ES-I3 (cell line): ENCODE data around the gene PHF3.
"Not testable (repeated sequence)": the region's sequence is repeated elsewhere in the genome, so short reads cannot be mapped to it uniquely, and the experiment has no call there.

ENCODE experiments used
- H3K36me3 ChIP-seq: 2 replicates; pipeline ENCODE4 v1.6.1; 2013; ENCODE audit warnings: mild to moderate bottlenecking, low read length, control low read depth, moderate library complexity; ENCODE audit not compliant: insufficient read depth
- H3K4me1 ChIP-seq: 2 replicates; pipeline ENCODE4 v1.6.1; 2013; ENCODE audit warnings: mild to moderate bottlenecking, control low read depth, low read length; ENCODE audit not compliant: insufficient read depth
- H3K9ac ChIP-seq: 2 replicates; pipeline ENCODE4 v1.6.1; 2013; ENCODE audit warnings: low read depth, mild to moderate bottlenecking, low read length, moderate library complexity
- H3K9me3 ChIP-seq: 2 replicates; pipeline ENCODE4 v1.6.1; 2013; ENCODE audit warnings: mild to moderate bottlenecking, low read length, moderate library complexity; ENCODE audit not compliant: control insufficient read depth, insufficient read depth

The PHF3 gene

DNA sequence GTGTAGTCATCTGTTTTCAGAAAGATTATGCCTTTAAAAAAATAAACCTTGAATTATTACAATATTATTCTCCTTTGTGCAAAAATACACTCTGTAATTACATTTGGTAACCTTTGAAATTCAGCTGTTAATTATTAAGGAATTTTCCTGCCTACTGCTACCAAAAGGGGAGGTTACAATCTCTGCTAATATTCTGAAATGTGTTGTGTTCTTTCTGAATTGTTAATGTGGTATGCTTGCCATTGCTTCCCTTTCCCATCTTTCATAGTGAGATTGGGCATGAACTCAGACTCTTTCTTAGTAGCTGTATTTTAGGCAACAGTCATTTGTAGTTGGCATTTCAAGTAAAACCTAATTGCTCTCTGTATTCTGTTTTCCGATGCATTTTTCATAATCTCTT, 73.0 kb downstream of the PHF3 start:
- Histone ChIP-seq H3K9ac (no peak overlapping the region), H3K36me3 (peaks cover 30% of the 10 kb centered on the region), H3K9me3 (no peaks in the 10 kb centered on the region), H3K4me1 (no peaks in the 10 kb centered on the region)

DNA sequence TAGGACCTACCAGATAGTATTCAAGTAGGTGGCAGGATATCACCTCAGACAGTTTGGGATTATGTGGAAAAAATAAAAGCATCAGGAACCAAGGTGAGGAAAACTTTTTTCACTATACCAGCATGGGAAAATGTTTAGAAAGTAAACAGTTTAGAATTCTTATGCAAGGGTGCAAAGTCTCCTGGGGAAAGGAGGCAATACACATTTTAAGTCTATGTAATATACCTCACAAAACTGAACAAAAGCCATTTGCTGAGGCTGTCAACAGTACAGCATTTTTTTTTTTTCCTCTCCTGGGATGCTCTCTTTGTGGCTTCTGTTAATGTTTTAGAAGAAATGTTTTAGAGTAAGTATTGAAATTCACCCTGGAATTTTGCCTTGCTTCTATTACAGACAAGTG, 73.5 kb downstream of the PHF3 start:
- Histone ChIP-seq H3K9me3 (no peaks in the 10 kb centered on the region), H3K4me1 (no peaks in the 10 kb centered on the region), H3K36me3 (peaks cover 30% of the 10 kb centered on the region), H3K9ac (no peak overlapping the region)

DNA sequence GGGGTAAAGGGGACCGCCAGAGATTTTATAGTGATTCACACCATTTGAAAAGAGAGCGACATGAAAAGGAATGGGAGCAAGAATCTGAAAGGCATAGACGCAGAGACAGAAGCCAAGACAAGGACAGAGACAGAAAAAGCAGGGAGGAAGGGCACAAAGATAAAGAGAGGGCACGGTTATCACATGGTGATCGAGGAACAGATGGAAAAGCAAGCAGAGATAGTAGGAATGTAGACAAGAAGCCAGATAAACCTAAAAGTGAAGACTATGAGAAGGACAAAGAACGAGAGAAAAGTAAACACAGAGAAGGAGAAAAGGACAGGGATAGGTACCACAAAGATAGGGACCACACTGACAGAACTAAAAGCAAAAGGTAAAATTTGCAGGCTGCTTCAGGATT, 77.7 kb downstream of the PHF3 start:
- H3K9ac ChIP-seq, result no peak overlapping the region
- H3K9me3 ChIP-seq, result no peaks in the 10 kb centered on the region
- H3K4me1 ChIP-seq, result no peaks in the 10 kb centered on the region
- H3K36me3 ChIP-seq, result peaks cover 27% of the 10 kb centered on the region

DNA sequence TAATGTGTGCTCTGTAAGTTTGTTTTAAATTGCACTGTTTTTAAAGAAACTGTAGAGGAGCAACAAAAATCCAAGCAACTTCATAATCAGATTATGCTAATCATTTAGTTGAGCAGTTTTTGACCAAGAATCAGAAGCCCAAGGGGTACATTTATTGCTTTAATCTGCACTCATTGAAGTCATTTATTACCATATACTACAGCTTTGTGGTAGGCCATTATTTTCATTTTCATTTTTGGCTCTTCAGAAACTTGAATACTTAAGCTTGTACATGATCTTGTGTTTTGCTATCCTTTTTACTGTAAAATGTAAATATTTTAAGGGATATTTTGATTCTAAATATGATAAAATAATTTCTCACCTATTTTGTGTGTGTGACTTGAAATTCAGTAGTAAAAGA, 78.5 kb downstream of the PHF3 start:
- H3K36me3 ChIP-seq, result peaks cover 27% of the 10 kb centered on the region
- H3K9me3 ChIP-seq, result no peaks in the 10 kb centered on the region
- no peaks in the 10 kb centered on the region for H3K4me1 ChIP-seq
- H3K9ac ChIP-seq, result no peak overlapping the region

DNA sequence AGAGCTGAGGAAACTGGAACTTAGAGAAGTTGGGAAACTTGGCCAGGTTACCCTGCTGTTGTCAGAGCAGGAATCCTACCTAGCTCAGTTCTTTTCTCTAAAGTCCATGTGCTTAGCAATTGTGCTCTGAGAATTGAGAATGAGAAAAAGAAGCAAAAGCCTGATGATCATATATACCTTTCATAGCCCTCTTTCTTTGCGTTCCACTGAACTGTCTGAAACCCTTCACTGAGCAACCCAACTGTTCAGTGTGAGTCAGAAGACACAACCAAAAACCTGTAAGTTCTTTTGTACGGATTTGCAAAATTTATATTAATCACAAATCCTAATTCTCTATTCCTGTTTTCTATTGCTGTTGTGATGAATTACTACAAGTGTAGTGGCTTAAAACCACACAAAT, 80.6 kb downstream of the PHF3 start:
- Histone ChIP-seq H3K9ac (no peak overlapping the region), H3K9me3 (no peaks in the 10 kb centered on the region), H3K4me1 (no peaks in the 10 kb centered on the region), H3K36me3 (peaks cover 12% of the 10 kb centered on the region)

DNA sequence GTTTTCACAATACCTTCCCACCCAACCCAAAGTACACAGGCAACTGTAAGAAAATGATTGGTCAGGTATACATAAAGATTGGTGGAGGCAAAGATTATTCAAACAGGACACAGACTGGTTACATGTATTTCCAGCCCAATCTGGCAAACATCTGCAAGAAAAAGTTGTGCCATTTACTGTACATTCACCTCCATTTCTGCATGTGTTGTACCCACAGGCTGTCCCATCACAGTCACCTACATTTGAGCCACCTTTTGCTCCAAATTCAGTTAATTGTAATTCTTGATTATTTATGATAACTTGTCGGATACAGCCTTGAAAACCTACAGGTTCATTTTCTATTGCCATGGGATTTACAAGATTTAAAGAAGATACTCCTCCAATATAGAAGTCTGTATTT, 85.6 kb downstream of the PHF3 start:
- Histone ChIP-seq H3K9me3 (no peaks in the 10 kb centered on the region), H3K4me1 (no peaks in the 10 kb centered on the region), H3K9ac (no peak overlapping the region), H3K36me3 (no peaks in the 10 kb centered on the region)

DNA sequence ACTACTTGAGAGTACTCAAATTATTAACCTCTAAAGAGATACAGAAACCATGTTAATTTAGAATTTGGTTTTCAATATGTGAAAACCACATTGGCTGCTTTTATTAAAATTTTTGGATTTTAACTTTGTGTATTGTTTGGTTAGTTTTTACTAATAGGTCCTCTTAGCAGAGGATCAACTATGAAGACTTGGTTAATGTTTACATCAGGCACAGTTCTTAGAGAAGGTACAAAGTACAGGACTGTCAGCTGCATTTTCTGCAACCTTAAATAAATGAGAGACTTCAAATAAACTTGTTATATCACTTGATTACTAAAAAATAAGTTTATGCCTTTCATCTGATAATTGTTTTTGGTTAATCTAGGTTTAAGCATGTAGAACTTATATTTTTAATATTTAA, 89.1 kb downstream of the PHF3 start:
- Histone ChIP-seq H3K9ac (no peak overlapping the region), H3K36me3 (no peaks in the 10 kb centered on the region), H3K4me1 (no peaks in the 10 kb centered on the region), H3K9me3 (no peaks in the 10 kb centered on the region)

DNA sequence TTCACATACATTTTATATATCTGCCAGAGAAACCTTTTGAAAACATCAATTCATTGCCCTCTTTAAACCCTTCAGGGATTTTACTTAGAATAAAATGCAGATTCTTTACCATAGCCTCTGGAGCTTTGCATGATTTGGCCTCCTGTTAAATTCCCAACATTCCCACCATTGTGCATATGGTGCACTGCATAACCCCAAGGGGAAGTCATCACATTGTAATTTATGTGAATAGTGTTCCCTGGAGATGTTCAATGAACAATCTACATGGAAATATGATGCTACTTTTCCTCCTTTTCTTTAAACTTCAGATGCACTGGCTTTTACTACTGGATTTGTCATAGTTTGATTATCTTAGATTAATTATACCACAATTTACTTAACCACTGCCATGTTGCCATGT, 94.7 kb downstream of the PHF3 start:
- Histone ChIP-seq H3K9ac (no peak overlapping the region), H3K9me3 (no peaks in the 10 kb centered on the region), H3K36me3 (no peaks in the 10 kb centered on the region), H3K4me1 (no peaks in the 10 kb centered on the region)

DNA sequence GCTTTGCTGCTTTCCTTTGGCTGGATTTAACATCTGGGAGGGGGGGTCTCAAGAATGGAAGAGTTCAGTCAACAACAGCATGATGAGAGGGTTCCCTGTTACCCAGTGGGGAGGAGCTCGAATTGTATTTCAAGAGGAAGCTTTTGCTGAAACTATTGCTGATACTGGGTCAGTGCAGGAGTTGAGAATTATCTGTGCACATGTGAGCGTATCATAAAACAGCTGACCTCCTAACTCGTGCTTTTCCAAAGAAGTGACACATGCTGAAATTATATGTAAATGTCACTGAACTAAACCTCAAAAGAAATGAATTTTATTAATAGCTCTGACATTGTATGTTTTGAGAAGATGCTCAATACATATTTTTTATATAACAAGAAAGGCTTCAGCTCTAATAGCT, 96.3 kb downstream of the PHF3 start:
- H3K4me1 ChIP-seq, result no peaks in the 10 kb centered on the region
- H3K9ac ChIP-seq, result no peak overlapping the region
- no peaks in the 10 kb centered on the region for H3K9me3 ChIP-seq
- H3K36me3 ChIP-seq, result no peaks in the 10 kb centered on the region

DNA sequence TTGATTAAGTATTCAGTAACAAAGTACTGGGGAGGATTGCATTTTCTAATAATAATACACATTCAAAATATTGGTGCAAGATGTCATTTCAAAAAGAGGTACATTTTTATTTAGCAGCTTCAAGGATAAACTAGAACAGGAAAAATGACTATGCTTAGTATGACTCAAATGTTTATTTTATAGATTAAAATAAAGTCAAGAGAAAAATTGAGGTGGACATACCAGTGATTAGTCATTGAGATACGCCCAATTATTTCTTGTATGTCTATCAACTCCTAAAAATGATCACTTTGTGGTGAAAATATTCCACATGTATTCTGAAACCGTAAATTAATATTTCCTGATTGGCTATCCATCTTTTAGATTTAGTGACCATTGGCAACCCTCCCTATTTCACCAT, 96.7 kb downstream of the PHF3 start:
- Histone ChIP-seq H3K36me3 (no peaks in the 10 kb centered on the region), H3K4me1 (no peaks in the 10 kb centered on the region), H3K9ac (no peak overlapping the region), H3K9me3 (no peaks in the 10 kb centered on the region)

DNA sequence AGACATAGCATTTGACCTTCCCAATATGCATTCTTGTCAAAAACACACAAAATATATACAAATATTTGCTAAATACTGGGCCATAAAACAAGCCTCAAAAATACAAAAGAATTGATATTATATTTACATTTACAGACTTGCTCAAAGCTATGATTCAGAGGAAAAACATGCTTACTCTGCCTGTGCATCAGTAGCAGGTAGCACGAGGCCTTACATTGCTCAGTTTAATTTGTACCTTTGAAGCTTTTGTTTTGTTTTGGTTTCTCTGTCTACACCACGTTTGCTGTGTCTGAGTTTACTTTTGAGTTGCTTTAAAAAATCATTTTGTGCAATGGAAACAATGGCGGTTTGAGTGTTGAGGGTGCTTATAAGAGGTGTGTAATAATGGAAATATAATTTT, 99.3 kb downstream of the PHF3 start:
- H3K36me3 ChIP-seq, result no peaks in the 10 kb centered on the region
- no peak overlapping the region for H3K9ac ChIP-seq
- H3K9me3 ChIP-seq, result no peaks in the 10 kb centered on the region
- no peaks in the 10 kb centered on the region for H3K4me1 ChIP-seq

DNA sequence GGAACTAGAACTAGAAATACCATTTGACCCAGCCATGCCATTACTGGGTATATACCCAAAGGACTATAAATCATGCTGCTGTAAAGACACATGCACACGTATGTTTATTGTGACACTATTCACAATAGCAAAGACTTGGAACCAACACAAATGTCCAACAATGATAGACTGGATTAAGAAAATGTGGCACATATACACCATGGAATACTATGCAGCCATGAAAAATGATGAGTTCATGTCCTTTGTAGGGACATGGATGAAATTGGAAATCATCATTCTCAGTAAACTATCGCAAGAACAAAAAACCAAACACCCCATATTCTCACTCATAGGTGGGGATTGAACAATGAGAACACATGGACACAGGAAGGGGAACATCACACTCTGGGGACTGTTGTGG, 102.6 kb downstream of the PHF3 start:
- H3K36me3 ChIP-seq, H3K9me3 ChIP-seq, H3K4me1 ChIP-seq, H3K9ac ChIP-seq: not testable (repeated sequence)

DNA sequence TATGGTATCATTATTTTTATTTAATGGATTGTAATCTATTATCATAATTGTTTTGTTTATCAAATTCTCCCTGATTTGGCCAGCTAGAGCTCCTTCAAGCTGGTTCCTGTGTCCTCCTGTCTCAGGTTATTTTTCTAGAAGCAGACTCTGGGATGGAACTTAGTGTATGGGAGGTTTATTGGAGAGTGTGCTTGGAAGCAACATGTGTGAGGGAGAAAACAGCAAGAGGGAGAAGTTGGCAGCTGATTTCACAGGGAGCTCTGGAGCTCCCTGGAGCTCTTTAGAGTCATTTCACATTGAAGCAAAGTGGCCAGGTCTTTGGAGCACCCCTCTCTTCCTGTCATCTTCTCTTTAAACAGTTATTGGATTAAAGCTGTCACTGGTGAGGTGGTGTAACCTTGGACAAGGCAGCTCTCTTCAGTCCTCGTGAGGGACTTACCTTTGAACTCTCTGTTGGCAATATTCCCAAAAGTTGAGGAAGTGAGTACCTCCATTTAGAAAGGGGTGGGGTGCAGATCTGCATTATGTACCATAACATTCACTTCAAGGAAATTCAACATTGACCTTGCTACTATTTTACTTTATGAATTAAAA, 103.6 kb downstream of the PHF3 start:
- Histone ChIP-seq H3K4me1 (no peaks in the 10 kb centered on the region), H3K36me3 (no peaks in the 10 kb centered on the region), H3K9me3 (no peaks in the 10 kb centered on the region), H3K9ac (no peak overlapping the region)

DNA sequence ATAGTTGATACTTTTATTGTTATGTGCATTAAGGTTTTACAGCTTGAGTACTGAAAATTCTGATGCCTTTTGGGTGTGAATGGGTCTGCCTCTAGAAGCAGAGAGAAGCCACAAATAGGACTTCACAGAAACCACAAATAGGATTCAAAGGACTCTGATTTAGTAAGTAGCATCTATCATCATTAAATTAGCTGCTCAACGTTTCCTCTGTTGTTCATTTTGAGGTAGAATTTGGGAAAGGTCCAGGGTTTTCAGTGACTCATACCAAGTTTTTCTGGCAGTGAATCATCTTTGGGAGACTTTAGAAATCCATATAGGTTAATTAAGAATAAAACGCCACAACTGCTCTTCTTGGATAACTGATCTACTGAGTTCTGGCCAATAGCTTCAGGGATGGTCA, 105.1 kb downstream of the PHF3 start:
- Histone ChIP-seq H3K4me1 (no peaks in the 10 kb centered on the region), H3K9me3 (no peaks in the 10 kb centered on the region), H3K9ac (no peak overlapping the region), H3K36me3 (no peaks in the 10 kb centered on the region)

DNA sequence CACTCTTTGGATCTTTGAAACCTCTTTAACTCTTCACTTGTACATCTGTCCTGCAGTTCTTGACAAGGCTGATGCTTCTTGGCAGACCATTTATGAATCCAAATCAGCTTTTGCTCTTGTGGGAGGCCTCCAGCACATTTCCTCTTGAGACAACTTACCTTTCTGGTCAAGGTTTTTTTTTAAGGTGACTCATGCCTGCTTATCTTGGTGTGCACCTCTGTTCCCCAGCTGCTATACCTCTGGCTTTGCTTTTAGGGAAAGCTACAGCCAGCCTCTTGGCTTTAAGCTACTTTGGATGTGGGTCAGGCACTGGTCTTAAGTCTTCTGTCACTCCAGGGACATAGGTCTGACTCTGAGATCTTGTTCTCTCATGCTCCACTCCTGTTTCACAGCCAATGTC, 106.5 kb downstream of the PHF3 start:
- H3K36me3 ChIP-seq, result no peaks in the 10 kb centered on the region
- H3K9me3 ChIP-seq, result no peaks in the 10 kb centered on the region
- no peaks in the 10 kb centered on the region for H3K4me1 ChIP-seq
- H3K9ac ChIP-seq, result no peak overlapping the region

DNA sequence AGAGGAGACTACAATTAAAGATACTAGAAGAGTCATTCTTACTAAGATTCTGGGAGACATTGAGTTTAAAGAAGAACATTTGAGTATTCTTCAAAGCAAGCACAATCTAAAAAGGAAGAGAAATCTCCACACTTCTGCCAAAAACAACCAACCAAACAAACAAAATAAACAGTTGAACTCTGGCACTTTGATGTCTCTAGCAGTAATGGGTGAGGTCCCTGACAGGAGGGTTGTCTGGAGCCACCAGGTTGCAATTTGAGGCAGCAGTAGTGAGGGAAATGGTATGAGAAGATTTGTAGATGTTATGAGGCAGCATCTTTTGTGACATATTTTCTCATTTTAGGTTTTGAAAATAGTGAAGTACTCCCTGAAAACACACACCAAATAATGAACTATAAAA, 108.1 kb downstream of the PHF3 start:
- H3K9me3 ChIP-seq, result no peaks in the 10 kb centered on the region
- no peaks in the 10 kb centered on the region for H3K36me3 ChIP-seq
- no peak overlapping the region for H3K9ac ChIP-seq
- no peaks in the 10 kb centered on the region for H3K4me1 ChIP-seq
